Thyroid gland (tissue), 4 donors: ENCODE measurements around the gene BHLHA15. TPM values are rescaled to one million over a fixed set of nuclear protein-coding genes. Genes with fewer than 3 reads are reported as not detected.
"Not testable (repeated sequence)": the region's sequence is repeated elsewhere in the genome, so short reads cannot be mapped to it uniquely, and the experiment has no call there.

Experiments used
- DNase-seq, 2 donors: peaks; one replicate each; pipeline ENCODE4 v3.0.0-alpha.2; 2019
- H3K27ac ChIP-seq, 3 donors: fragments of 200-600 bp; sonication (generic); 1 replicate in 2 of 3; 2 replicates in 1 of 3; pipeline ENCODE4 v1.5.1; 2016 to 2019; ENCODE audit warnings: mild to moderate bottlenecking in 1 of 3, moderate library complexity in 1 of 3
- H3K27me3 ChIP-seq: fragments of 200-600 bp; sonication (generic); one replicate; pipeline ENCODE4 v1.5.1; 2019
- H3K36me3 ChIP-seq, 2 donors: fragments of 200-600 bp; sonication (generic); one replicate each; pipeline ENCODE4 v1.5.1; 2016 to 2019
- H3K4me1 ChIP-seq, 2 donors: fragments of 200-600 bp; sonication (generic); one replicate each; pipeline ENCODE4 v1.5.1; 2017 to 2019
- H3K4me3 ChIP-seq, 3 donors: fragments of 200-600 bp; sonication (generic); replicated peaks in 1 of 3; 1 replicate in 2 of 3; 2 replicates in 1 of 3; pipeline ENCODE4 v1.5.1; 2016; ENCODE audit warnings: mild to moderate bottlenecking in 1 of 3
- H3K9me3 ChIP-seq: fragments of 200-600 bp; sonication (generic); one replicate; pipeline ENCODE4 v1.5.1; 2017
- POLR2A ChIP-seq, 2 donors: fragments of 450-650 bp; IDR thresholded peaks; one replicate each; pipeline ENCODE4 v1.6.1; 2017; ENCODE audit warnings: antibody characterized with exemption in 2 of 2, mild to moderate bottlenecking in 2 of 2, moderate library complexity in 1 of 2
- WGBS, 2 donors: methylation state at CpG; one replicate each; pipeline ENCODE4 v1.1.5; 2017; 5-methylcytosine and 5-hydroxymethylcytosine counted together
- intact Hi-C: fragments of 100-400 bp; cut with DNase I; formaldehyde crosslinking; loops from one replicate; pipeline ENCODE4 v1.15.1; 2023
- total RNA-seq, 4 donors: library from RNA; depleted of rRNA; stranded (reverse); fragments of >200 nt; gene quantifications; one replicate each; pipeline ENCODE4 v1.2.3, GENCODE V29; 2016
- TF ChIP-seq, protein P1 (sequence below), 6 experiments: fragments of 200-600 bp in 3 of 6; fragments of 450-650 bp in 3 of 6; sonication (generic) in 3 of 6; IDR thresholded peaks; one replicate each; pipeline ENCODE4 v1.5.1; 2016 to 2019; ENCODE audit warnings: antibody characterized with exemption in 6 of 6, mild to moderate bottlenecking in 2 of 6, inconsistent platforms in 1 of 6, moderate library complexity in 1 of 6

Gene BHLHA15
- total RNA-seq, 4 donors from 2014 or later = 1.2 to 8.7 (median 1.9) TPM; not detected in 1

DNA sequence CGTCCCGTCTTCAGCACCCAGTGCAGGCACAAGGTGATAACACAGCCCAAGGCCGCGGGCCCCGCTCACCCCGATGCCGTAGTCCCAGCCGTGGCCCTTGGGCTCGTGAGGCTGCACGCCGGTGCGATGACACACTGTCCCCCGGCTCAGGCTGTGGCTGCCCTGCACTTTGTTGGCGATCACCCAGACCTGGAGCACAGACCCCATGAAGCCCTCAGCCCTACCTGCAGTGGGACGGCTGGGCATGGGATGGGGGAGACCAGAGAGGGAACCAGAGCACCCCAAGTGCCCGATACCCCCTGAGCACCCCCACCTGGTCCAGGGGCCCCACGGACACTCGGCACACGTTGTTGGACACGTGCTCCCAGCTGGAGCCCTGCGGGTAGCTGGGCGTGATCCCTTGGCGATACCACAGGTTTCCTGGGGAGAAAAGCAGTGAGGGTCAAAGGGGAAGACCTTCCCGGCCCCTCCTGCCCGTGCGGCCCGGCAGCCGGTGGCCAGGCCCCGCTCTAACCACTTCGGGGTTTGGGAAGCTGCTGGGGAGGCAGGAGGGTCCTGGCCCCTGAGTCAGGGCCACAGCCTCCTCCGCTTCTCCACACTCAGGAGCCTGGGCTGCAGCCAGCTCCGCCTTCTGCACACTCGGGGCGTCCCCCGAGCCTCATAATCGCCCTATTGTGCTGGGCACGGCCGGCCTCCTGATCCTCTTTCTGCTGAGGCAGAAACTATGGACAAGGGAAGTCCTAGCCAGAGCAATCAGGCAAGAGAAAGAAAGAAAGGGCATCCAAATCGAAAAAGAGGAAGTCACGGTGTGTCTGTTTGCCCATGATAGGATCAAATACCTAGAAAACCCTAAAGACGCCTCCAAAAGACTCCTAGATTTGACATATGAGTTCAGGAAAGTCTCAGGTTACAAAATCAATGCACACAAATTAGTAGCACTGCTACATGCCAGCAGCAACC, 6.7 kb downstream of the BHLHA15 start:
- WGBS, 2 donors = 78 to 83% methylated on average over 15 to 27 of the region's 41 CpGs
- TF ChIP-seq, protein P1, sequence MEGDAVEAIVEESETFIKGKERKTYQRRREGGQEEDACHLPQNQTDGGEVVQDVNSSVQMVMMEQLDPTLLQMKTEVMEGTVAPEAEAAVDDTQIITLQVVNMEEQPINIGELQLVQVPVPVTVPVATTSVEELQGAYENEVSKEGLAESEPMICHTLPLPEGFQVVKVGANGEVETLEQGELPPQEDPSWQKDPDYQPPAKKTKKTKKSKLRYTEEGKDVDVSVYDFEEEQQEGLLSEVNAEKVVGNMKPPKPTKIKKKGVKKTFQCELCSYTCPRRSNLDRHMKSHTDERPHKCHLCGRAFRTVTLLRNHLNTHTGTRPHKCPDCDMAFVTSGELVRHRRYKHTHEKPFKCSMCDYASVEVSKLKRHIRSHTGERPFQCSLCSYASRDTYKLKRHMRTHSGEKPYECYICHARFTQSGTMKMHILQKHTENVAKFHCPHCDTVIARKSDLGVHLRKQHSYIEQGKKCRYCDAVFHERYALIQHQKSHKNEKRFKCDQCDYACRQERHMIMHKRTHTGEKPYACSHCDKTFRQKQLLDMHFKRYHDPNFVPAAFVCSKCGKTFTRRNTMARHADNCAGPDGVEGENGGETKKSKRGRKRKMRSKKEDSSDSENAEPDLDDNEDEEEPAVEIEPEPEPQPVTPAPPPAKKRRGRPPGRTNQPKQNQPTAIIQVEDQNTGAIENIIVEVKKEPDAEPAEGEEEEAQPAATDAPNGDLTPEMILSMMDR (IDR thresholded peaks at IDR 0.05) = no peak
- TF ChIP-seq POLR2A (IDR thresholded peaks at IDR 0.05) = no peak
- Histone ChIP-seq H3K27ac (no peak overlapping the region), H3K4me1 (no peaks in the 10 kb centered on the region), H3K36me3 (peaks cover 9% of the 10 kb centered on the region in 2 donors), H3K4me3 (no peak overlapping the region), H3K27me3 (no peaks in the 10 kb centered on the region), H3K9me3 (no peaks in the 10 kb centered on the region)
- intact Hi-C loops = no loop called here
- no peak for DNase-seq

- WGBS, 2 donors = 95 to 99% methylated on average over 6 of the region's 6 CpGs
- H3K36me3 ChIP-seq, H3K4me3 ChIP-seq, intact Hi-C loops, H3K27me3 ChIP-seq, DNase-seq, H3K9me3 ChIP-seq, H3K27ac ChIP-seq, H3K4me1 ChIP-seq: not testable (repeated sequence)
These were observed 8.1 kb downstream of the BHLHA15 start for GRCh38 chr7:98219382-98219781.

DNA sequence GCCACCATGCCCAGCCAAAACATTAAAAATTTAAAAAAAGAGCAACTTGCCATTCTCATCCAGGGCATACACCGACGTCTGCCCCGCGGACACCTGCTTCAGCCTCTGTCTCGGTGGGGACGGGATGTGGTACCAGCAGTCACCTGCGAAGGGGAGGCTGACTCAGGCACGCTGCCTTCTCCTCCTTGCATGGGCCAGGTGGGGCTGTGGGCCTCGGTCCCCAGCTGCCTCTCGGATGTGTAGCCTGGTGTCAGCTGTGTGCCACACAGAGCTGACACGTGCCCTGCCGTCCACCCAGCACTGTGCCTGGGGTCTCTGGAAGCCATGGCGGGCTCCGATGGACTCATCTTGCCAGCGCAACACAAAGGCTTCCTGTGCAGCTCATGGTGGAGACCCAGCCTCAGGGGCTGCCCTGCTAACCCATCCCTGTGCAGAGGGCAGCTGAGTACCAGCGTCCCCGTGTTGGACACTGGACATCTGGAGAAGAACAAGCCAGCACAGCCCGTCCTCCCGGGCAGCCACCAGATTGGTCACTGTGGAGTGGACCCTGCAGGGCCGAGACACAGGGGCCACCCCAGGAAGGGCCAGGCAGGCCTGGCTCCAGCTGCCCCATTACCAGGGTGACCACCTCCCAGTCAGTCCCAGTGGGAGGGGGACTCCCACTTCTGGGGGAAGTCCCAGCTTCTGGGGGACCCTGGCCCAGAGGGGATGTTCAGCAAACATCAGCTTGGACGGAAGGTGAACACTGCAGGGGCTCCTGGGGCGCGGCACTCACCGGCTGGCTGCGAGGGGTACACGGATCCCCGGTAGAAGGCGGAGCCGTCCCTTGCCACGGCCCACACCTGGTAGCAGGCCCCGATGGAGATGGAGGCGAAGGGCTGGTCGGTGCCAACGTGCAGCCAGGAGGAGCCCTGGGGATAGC, 10.6 kb downstream of the BHLHA15 start:
- DNase-seq = no peak
- no peak overlapping the region for H3K27ac ChIP-seq
- intact Hi-C loops = no loop called here
- no peaks in the 10 kb centered on the region for H3K4me1 ChIP-seq
- H3K4me3 ChIP-seq = no peak overlapping the region
- H3K36me3 ChIP-seq = peaks cover 9% of the 10 kb centered on the region in 2 donors
- no peaks in the 10 kb centered on the region for H3K9me3 ChIP-seq
- TF ChIP-seq, protein P1 (IDR thresholded peaks at IDR 0.05) = no peak
- no peak for TF ChIP-seq POLR2A (IDR thresholded peaks at IDR 0.05)
- no peaks in the 10 kb centered on the region for H3K27me3 ChIP-seq
- 88 to 98% methylated on average over 13 to 22 of the region's 34 CpGs for WGBS, 2 donors

DNA sequence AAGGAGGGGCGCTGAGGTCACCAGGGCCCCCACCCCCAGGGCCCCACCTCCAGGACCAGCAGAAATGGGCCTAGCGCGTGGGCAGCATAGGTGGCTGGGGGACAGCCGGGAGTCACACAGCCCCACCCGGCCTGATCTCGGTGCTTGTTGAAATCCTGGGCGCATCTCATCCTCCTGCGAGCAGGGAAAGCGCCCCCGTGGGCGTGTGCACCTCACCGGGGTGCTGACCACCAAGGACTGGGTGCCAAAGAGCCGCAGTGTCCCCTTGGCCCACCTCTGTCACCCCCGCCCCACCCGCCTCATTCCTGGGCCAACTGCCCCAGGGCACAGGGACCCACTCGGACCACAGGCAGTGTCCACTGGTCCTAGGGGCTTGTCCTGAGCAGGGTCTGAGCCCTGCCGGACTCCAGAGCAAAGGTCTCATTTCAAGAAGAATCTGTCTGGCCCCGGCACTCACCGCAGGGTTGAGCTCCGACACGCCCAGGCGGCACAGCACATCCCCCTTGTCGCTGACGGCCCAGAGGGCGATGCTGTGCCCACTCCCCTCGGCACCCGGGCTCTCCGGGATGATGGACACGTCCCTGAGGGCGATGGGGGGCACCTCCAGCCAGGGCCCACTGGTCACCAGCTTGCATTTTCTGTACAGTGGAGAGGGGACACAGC, 11.4 kb downstream of the BHLHA15 start:
- intact Hi-C loops = no loop called here
- TF ChIP-seq POLR2A (IDR thresholded peaks at IDR 0.05) = no peak
- TF ChIP-seq, protein P1 (IDR thresholded peaks at IDR 0.05) = no peak
- Histone ChIP-seq H3K27ac (no peak overlapping the region), H3K4me1 (no peaks in the 10 kb centered on the region), H3K4me3 (no peak overlapping the region), H3K9me3 (no peaks in the 10 kb centered on the region), H3K36me3 (peaks cover 9% of the 10 kb centered on the region in 2 donors), H3K27me3 (no peaks in the 10 kb centered on the region)
- no peak for DNase-seq
- WGBS, 2 donors = 96 to 100% methylated on average over 3 to 10 of the region's 30 CpGs

GRCh38 chr7:98223351-98223897, 12.2 kb downstream of the BHLHA15 start:
- WGBS, 2 donors = 74 to 84% methylated on average over 11 to 15 of the region's 15 CpGs
- H3K4me1 ChIP-seq = no peaks in the 10 kb centered on the region
- H3K27ac ChIP-seq = no peak overlapping the region
- TF ChIP-seq, protein P1 (IDR thresholded peaks at IDR 0.05) = no peak
- TF ChIP-seq POLR2A (IDR thresholded peaks at IDR 0.05) = no peak
- DNase-seq = no peak
- H3K27me3 ChIP-seq = no peaks in the 10 kb centered on the region
- intact Hi-C loops = no loop called here
- no peaks in the 10 kb centered on the region for H3K9me3 ChIP-seq
- H3K36me3 ChIP-seq = peaks cover 9% of the 10 kb centered on the region in 2 donors
- H3K4me3 ChIP-seq = no peak overlapping the region
